ENCODE results near the gene SLC25A26. TPM values are rescaled to one million over a fixed set of nuclear protein-coding genes. Genes with fewer than 3 reads are reported as not detected.
"Not testable (repeated sequence)": the region's sequence is repeated elsewhere in the genome, so short reads cannot be mapped to it uniquely, and the experiment has no call there.

SLC25A26 gene
- total RNA-seq, 4 donors from 2014 or later, result 4.2 to 17.3 (median 12.2) TPM

- intact Hi-C loops (cut with DNase I; ENCODE audit: low total_unique reads), result loop anchor here (5.0 to 10.0 kb wide), 2 partner anchors 141 to 288 kb away; no protein-coding TSS in a partner anchor
- Histone ChIP-seq H3K4me1 (peaks cover 20 to 59% (median 33%) of the 10 kb centered on the region in 4 donors), H3K27me3 (no peaks in the 10 kb centered on the region), H3K9me3 (no peaks in the 10 kb centered on the region), H3K36me3 (peaks cover 0 to 12% (median 0%) of the 10 kb centered on the region in 4 donors), H3K4me3 (no peak overlapping the region), H3K27ac (peak overlapping the region; percentile 61 to 87 (median 69))
- TF ChIP-seq POLR2A (IDR thresholded peaks at IDR 0.05) (no peak), POLR2AphosphoS5 (IDR thresholded peaks at IDR 0.05) (no peak), CTCF (IDR thresholded peaks at IDR 0.05) (peak in 1 of 5 experiments; percentile 4), EP300 (IDR thresholded peaks at IDR 0.05; ENCODE audit: low read depth) (no peak)
- in situ Hi-C loops (cut with MboI; ENCODE audit: low pct_ligation_motif_present in 1 of 4, low pct_unique_long_range_greater_than_20kb in 1 of 4, low sequenced_read_pairs in 3 of 4), result loop anchor here in 1 of 4 donors (25.0 kb wide), 1 partner anchor 396 kb away; no protein-coding TSS in a partner anchor
- DNase-seq, result no peak
- 53 to 54% methylated on average over 4 to 14 of the region's 14 CpGs for WGBS, 2 donors (ENCODE audit: low coverage in 1 of 2)
These were observed 195.9 kb downstream of the SLC25A26 start for GRCh38 chr3:66416556-66417304.

GRCh38 chr3:66418475-66418931 is 197.7 kb downstream of the SLC25A26 start:
- Histone ChIP-seq H3K27ac (peak overlapping the region; percentile 61 to 87 (median 69)), H3K36me3 (no peaks in the 10 kb centered on the region), H3K27me3 (no peaks in the 10 kb centered on the region), H3K4me3 (no peak overlapping the region), H3K4me1 (peaks cover 20 to 44% (median 33%) of the 10 kb centered on the region in 4 donors), H3K9me3 (no peaks in the 10 kb centered on the region)
- intact Hi-C loops (cut with DNase I; ENCODE audit: low total_unique reads), result loop anchor here (5.0 to 10.0 kb wide), 2 partner anchors 139 to 286 kb away; no protein-coding TSS in a partner anchor
- peak; percentile 48 for DNase-seq
- TF ChIP-seq POLR2AphosphoS5 (IDR thresholded peaks at IDR 0.05) (peak; percentile 66 to 72 (median 69)), EP300 (IDR thresholded peaks at IDR 0.05; ENCODE audit: low read depth) (peak; percentile 74), POLR2A (IDR thresholded peaks at IDR 0.05) (no peak)
- 53 to 77% methylated on average over 8 to 12 of the region's 12 CpGs for WGBS, 2 donors (ENCODE audit: low coverage in 1 of 2)
- in situ Hi-C loops (cut with MboI; ENCODE audit: low pct_ligation_motif_present in 1 of 4, low pct_unique_long_range_greater_than_20kb in 1 of 4, low sequenced_read_pairs in 3 of 4), result loop anchor here in 1 of 4 donors (25.0 kb wide), 1 partner anchor 394 kb away; no protein-coding TSS in a partner anchor

- no peaks in the 10 kb centered on the region for H3K9me3 ChIP-seq
- peak overlapping the region; percentile 61 to 87 (median 69) for H3K27ac ChIP-seq
- DNase-seq, result no peak
- no peaks in the 10 kb centered on the region for H3K36me3 ChIP-seq
- intact Hi-C loops (cut with DNase I; ENCODE audit: low total_unique reads), result loop anchor here (5.0 to 10.0 kb wide), 2 partner anchors 138 to 286 kb away; no protein-coding TSS in a partner anchor
- 78 to 80% methylated on average over 1 to 14 of the region's 14 CpGs for WGBS, 2 donors (ENCODE audit: low coverage in 1 of 2)
- H3K27me3 ChIP-seq, result no peaks in the 10 kb centered on the region
- in situ Hi-C loops (cut with MboI; ENCODE audit: low pct_ligation_motif_present in 1 of 4, low pct_unique_long_range_greater_than_20kb in 1 of 4, low sequenced_read_pairs in 3 of 4), result loop anchor here in 1 of 4 donors (25.0 kb wide), 1 partner anchor 393 kb away; no protein-coding TSS in a partner anchor
- no peak overlapping the region for H3K4me3 ChIP-seq
- peaks cover 20 to 45% (median 33%) of the 10 kb centered on the region in 4 donors for H3K4me1 ChIP-seq
- TF ChIP-seq POLR2A (IDR thresholded peaks at IDR 0.05) (no peak), EP300 (IDR thresholded peaks at IDR 0.05; ENCODE audit: low read depth) (no peak), CTCF (IDR thresholded peaks at IDR 0.05) (no peak), POLR2AphosphoS5 (IDR thresholded peaks at IDR 0.05) (no peak)
These were observed 198.2 kb downstream of the SLC25A26 start for GRCh38 chr3:66419036-66419435.

GRCh38 chr3:66421144-66421543 is 200.3 kb downstream of the SLC25A26 start:
- H3K9me3 ChIP-seq; H3K27me3 ChIP-seq; DNase-seq; H3K36me3 ChIP-seq; intact Hi-C loops (cut with DNase I; ENCODE audit: low total_unique reads); H3K4me3 ChIP-seq: not testable (repeated sequence)
- peak overlapping the region in 2 of 4 donors; percentile 76 to 87 for H3K27ac ChIP-seq
- in situ Hi-C loops (cut with MboI; ENCODE audit: low pct_ligation_motif_present in 1 of 4, low pct_unique_long_range_greater_than_20kb in 1 of 4, low sequenced_read_pairs in 3 of 4), result loop anchor here in 1 of 4 donors (25.0 kb wide), 1 partner anchor 391 kb away; no protein-coding TSS in a partner anchor
- H3K4me1 ChIP-seq, result peaks cover 19 to 47% (median 32%) of the 10 kb centered on the region in 4 donors
- WGBS, 2 donors (ENCODE audit: low coverage in 1 of 2), result 89 to 100% methylated on average over 1 to 3 of the region's 3 CpGs

- H3K36me3 ChIP-seq; H3K27me3 ChIP-seq; intact Hi-C loops (cut with DNase I; ENCODE audit: low total_unique reads); H3K4me3 ChIP-seq; H3K9me3 ChIP-seq; DNase-seq: not testable (repeated sequence)
- in situ Hi-C loops (cut with MboI; ENCODE audit: low pct_ligation_motif_present in 1 of 4, low pct_unique_long_range_greater_than_20kb in 1 of 4, low sequenced_read_pairs in 3 of 4), result loop anchor here in 1 of 4 donors (25.0 kb wide), 1 partner anchor 390 kb away; no protein-coding TSS in a partner anchor
- H3K4me1 ChIP-seq, result peaks cover 11 to 43% (median 27%) of the 10 kb centered on the region in 4 donors
- WGBS, 2 donors (ENCODE audit: low coverage in 1 of 2), result 91 to 100% methylated on average over 2 to 3 of the region's 3 CpGs
- H3K27ac ChIP-seq, result peak overlapping the region in 1 of 4 donors; percentile 87
These were observed 201.1 kb downstream of the SLC25A26 start for GRCh38 chr3:66421893-66422292.

Data from transverse colon (tissue), 4 donors.